Peyer's patch (tissue), 4 donors: ENCODE data around the gene NEK7.

Experiments
- POLR2A ChIP-seq, 2 donors: fragments of 450-650 bp; IDR thresholded peaks; one replicate each; pipeline ENCODE4 v1.5.1; 2017; ENCODE audit warnings: antibody characterized with exemption in 2 of 2, mild to moderate bottlenecking in 2 of 2, moderate library complexity in 2 of 2
- TF ChIP-seq, protein P1 (sequence below), 6 experiments: fragments of 450-650 bp in 4 of 6; fragments of 200-600 bp in 2 of 6; sonication (generic) in 1 of 6; IDR thresholded peaks; one replicate each; pipeline ENCODE4 v1.5.1; 2017 to 2019; ENCODE audit warnings: antibody characterized with exemption in 6 of 6, mild to moderate bottlenecking in 3 of 6, moderate library complexity in 1 of 6

DNA sequence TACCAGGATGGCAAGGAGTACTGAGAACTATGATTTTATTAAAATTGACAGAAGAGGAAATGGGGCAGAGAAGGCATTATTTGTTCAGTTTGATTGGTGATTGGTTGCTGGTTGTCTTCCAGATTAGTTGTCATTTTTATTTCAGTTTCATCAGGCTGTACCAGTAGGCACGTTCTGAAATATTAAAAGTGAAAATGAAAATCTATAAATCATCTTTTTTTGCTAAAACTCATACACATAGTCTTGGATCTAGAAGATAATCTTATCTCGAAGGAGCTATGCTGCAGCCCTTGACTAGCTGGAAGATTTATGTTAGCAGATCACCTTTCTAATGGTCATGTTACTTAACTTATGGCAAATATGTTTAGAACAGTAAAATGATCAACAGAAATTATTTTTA lies 29.0 kb downstream of the NEK7 start:
- TF ChIP-seq, protein P1, sequence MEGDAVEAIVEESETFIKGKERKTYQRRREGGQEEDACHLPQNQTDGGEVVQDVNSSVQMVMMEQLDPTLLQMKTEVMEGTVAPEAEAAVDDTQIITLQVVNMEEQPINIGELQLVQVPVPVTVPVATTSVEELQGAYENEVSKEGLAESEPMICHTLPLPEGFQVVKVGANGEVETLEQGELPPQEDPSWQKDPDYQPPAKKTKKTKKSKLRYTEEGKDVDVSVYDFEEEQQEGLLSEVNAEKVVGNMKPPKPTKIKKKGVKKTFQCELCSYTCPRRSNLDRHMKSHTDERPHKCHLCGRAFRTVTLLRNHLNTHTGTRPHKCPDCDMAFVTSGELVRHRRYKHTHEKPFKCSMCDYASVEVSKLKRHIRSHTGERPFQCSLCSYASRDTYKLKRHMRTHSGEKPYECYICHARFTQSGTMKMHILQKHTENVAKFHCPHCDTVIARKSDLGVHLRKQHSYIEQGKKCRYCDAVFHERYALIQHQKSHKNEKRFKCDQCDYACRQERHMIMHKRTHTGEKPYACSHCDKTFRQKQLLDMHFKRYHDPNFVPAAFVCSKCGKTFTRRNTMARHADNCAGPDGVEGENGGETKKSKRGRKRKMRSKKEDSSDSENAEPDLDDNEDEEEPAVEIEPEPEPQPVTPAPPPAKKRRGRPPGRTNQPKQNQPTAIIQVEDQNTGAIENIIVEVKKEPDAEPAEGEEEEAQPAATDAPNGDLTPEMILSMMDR (IDR thresholded peaks at IDR 0.05) = no peak
- no peak for TF ChIP-seq POLR2A (IDR thresholded peaks at IDR 0.05)
